Loucy (cell line): ENCODE measurements around the gene EDN1.

Experiments
- EZH2phosphoT487 ChIP-seq: fragments of 200-600 bp; IDR thresholded peaks from 2 replicates; pipeline ENCODE4 v1.6.1; 2018; ENCODE audit warnings: antibody characterized with exemption, mild to moderate bottlenecking, moderate library complexity, borderline replicate concordance
- TF ChIP-seq, protein P1 (sequence below): fragments of 200-600 bp; sonication (generic); conservative IDR thresholded peaks from 2 replicates; pipeline ENCODE4 v1.5.1; 2014; ENCODE audit warnings: mild to moderate bottlenecking, antibody characterized with exemption, low read length

DNA sequence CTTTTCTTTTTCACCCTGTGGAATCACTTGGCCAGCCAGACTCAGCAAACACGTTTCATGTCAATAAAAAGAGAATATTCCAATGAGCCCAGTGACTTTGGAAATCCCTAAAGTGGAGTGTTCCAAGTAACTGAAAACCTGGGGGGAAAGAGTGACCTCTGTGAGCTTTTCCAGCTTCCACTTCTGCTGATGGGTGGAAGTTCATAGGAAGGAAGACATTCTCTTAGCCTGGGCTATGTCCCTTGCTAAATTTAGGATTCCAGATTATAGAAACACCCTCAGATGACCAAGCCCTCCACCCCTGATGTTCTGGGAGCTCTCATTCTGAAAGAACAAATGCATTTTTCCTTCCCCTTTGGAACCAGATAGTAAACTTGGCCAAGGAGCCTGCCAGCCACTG, 44.8 kb upstream of the EDN1 start:
- TF ChIP-seq, protein P1, sequence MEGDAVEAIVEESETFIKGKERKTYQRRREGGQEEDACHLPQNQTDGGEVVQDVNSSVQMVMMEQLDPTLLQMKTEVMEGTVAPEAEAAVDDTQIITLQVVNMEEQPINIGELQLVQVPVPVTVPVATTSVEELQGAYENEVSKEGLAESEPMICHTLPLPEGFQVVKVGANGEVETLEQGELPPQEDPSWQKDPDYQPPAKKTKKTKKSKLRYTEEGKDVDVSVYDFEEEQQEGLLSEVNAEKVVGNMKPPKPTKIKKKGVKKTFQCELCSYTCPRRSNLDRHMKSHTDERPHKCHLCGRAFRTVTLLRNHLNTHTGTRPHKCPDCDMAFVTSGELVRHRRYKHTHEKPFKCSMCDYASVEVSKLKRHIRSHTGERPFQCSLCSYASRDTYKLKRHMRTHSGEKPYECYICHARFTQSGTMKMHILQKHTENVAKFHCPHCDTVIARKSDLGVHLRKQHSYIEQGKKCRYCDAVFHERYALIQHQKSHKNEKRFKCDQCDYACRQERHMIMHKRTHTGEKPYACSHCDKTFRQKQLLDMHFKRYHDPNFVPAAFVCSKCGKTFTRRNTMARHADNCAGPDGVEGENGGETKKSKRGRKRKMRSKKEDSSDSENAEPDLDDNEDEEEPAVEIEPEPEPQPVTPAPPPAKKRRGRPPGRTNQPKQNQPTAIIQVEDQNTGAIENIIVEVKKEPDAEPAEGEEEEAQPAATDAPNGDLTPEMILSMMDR: no peak
- TF ChIP-seq EZH2phosphoT487: no peak
